ENCODE data around the gene HPCA.

GRCh38 chr1:32904797-32905196 is 18.5 kb downstream of the HPCA start:
- no peak for TF ChIP-seq CTCF (IDR thresholded peaks at IDR 0.05; ENCODE audit: poor library complexity)
- TF ChIP-seq EZH2 (IDR thresholded peaks at IDR 0.05; ENCODE audit: borderline replicate concordance): no peak
